Measurements from ENCODE around the gene B4GALT7. TPM values are rescaled to one million over a fixed set of nuclear protein-coding genes. Genes with fewer than 3 reads are reported as not detected.
"Not testable (repeated sequence)": the region's sequence is repeated elsewhere in the genome, so short reads cannot be mapped to it uniquely, and the experiment has no call there.

The B4GALT7 gene
- polyA plus RNA-seq, 2 donors: 12.7 to 16.7 TPM

GRCh38 chr5:177620560-177620959, 20.6 kb downstream of the B4GALT7 start:
- H3K9me3 ChIP-seq (ENCODE audit: control insufficient read depth in 2 of 2, insufficient read depth in 1 of 2, low read depth in 1 of 2, low read length in 1 of 2): no peaks in the 10 kb centered on the region
- peaks cover 4 to 13% of the 10 kb centered on the region in 2 donors for H3K36me3 ChIP-seq (ENCODE audit: control insufficient read depth in 2 of 2, insufficient read depth in 2 of 2, low read length in 1 of 2)
- H3K4me3 ChIP-seq (ENCODE audit: low read depth in 1 of 2, low read length in 2 of 2): no peak overlapping the region
- WGBS, 2 donors: 61 to 72% methylated on average over 2 of the region's 2 CpGs
- no peaks in the 10 kb centered on the region for H3K27me3 ChIP-seq (ENCODE audit: control insufficient read depth in 1 of 2, insufficient read depth in 2 of 2, low read length in 2 of 2)
- H3K4me1 ChIP-seq (ENCODE audit: control insufficient read depth in 2 of 2, insufficient read depth in 2 of 2, low read length in 1 of 2): no peaks in the 10 kb centered on the region
- H3K27ac ChIP-seq (ENCODE audit: low read depth in 2 of 2, low read length in 1 of 2): no peak overlapping the region

GRCh38 chr5:177624172-177624571, 24.2 kb downstream of the B4GALT7 start:
- not testable (repeated sequence) for H3K4me1 ChIP-seq (ENCODE audit: control insufficient read depth in 2 of 2, insufficient read depth in 2 of 2, low read length in 1 of 2); H3K27me3 ChIP-seq (ENCODE audit: control insufficient read depth in 1 of 2, insufficient read depth in 2 of 2, low read length in 2 of 2); H3K9me3 ChIP-seq (ENCODE audit: control insufficient read depth in 2 of 2, insufficient read depth in 1 of 2, low read depth in 1 of 2, low read length in 1 of 2); H3K36me3 ChIP-seq (ENCODE audit: control insufficient read depth in 2 of 2, insufficient read depth in 2 of 2, low read length in 1 of 2); H3K4me3 ChIP-seq (ENCODE audit: low read depth in 1 of 2, low read length in 2 of 2); H3K27ac ChIP-seq (ENCODE audit: low read depth in 2 of 2, low read length in 1 of 2)
- 96% methylated on average over 10 of the region's 10 CpGs for WGBS, 2 donors

GRCh38 chr5:177630186-177630585, 30.3 kb downstream of the B4GALT7 start:
- H3K4me3 ChIP-seq (ENCODE audit: low read depth in 1 of 2, low read length in 2 of 2); H3K9me3 ChIP-seq (ENCODE audit: control insufficient read depth in 2 of 2, insufficient read depth in 1 of 2, low read depth in 1 of 2, low read length in 1 of 2); H3K36me3 ChIP-seq (ENCODE audit: control insufficient read depth in 2 of 2, insufficient read depth in 2 of 2, low read length in 1 of 2); H3K27me3 ChIP-seq (ENCODE audit: control insufficient read depth in 1 of 2, insufficient read depth in 2 of 2, low read length in 2 of 2); H3K4me1 ChIP-seq (ENCODE audit: control insufficient read depth in 2 of 2, insufficient read depth in 2 of 2, low read length in 1 of 2); H3K27ac ChIP-seq (ENCODE audit: low read depth in 2 of 2, low read length in 1 of 2): not testable (repeated sequence)

GRCh38 chr5:177634912-177635311, 35.0 kb downstream of the B4GALT7 start:
- not testable (repeated sequence) for H3K27me3 ChIP-seq (ENCODE audit: control insufficient read depth in 1 of 2, insufficient read depth in 2 of 2, low read length in 2 of 2); H3K27ac ChIP-seq (ENCODE audit: low read depth in 2 of 2, low read length in 1 of 2); H3K4me3 ChIP-seq (ENCODE audit: low read depth in 1 of 2, low read length in 2 of 2); H3K9me3 ChIP-seq (ENCODE audit: control insufficient read depth in 2 of 2, insufficient read depth in 1 of 2, low read depth in 1 of 2, low read length in 1 of 2); H3K36me3 ChIP-seq (ENCODE audit: control insufficient read depth in 2 of 2, insufficient read depth in 2 of 2, low read length in 1 of 2); H3K4me1 ChIP-seq (ENCODE audit: control insufficient read depth in 2 of 2, insufficient read depth in 2 of 2, low read length in 1 of 2)
- WGBS, 2 donors: 97% methylated on average over 3 of the region's 3 CpGs

GRCh38 chr5:177645462-177645861, 45.5 kb downstream of the B4GALT7 start:
- H3K4me1 ChIP-seq (ENCODE audit: control insufficient read depth in 2 of 2, insufficient read depth in 2 of 2, low read length in 1 of 2); H3K27ac ChIP-seq (ENCODE audit: low read depth in 2 of 2, low read length in 1 of 2); H3K9me3 ChIP-seq (ENCODE audit: control insufficient read depth in 2 of 2, insufficient read depth in 1 of 2, low read depth in 1 of 2, low read length in 1 of 2); H3K27me3 ChIP-seq (ENCODE audit: control insufficient read depth in 1 of 2, insufficient read depth in 2 of 2, low read length in 2 of 2); H3K36me3 ChIP-seq (ENCODE audit: control insufficient read depth in 2 of 2, insufficient read depth in 2 of 2, low read length in 1 of 2); H3K4me3 ChIP-seq (ENCODE audit: low read depth in 1 of 2, low read length in 2 of 2): not testable (repeated sequence)
- WGBS, 2 donors: no CpG with 5 or more reads among the region's 1 CpG

- not testable (repeated sequence) for H3K4me1 ChIP-seq (ENCODE audit: control insufficient read depth in 2 of 2, insufficient read depth in 2 of 2, low read length in 1 of 2); H3K27ac ChIP-seq (ENCODE audit: low read depth in 2 of 2, low read length in 1 of 2); H3K4me3 ChIP-seq (ENCODE audit: low read depth in 1 of 2, low read length in 2 of 2); H3K36me3 ChIP-seq (ENCODE audit: control insufficient read depth in 2 of 2, insufficient read depth in 2 of 2, low read length in 1 of 2); H3K27me3 ChIP-seq (ENCODE audit: control insufficient read depth in 1 of 2, insufficient read depth in 2 of 2, low read length in 2 of 2); H3K9me3 ChIP-seq (ENCODE audit: control insufficient read depth in 2 of 2, insufficient read depth in 1 of 2, low read depth in 1 of 2, low read length in 1 of 2)
- WGBS, 2 donors: 80 to 94% methylated on average over 2 of the region's 2 CpGs
Measured at GRCh38 chr5:177651235-177651634, 51.3 kb downstream of the B4GALT7 start.

- H3K27ac ChIP-seq (ENCODE audit: low read depth in 2 of 2, low read length in 1 of 2); H3K4me1 ChIP-seq (ENCODE audit: control insufficient read depth in 2 of 2, insufficient read depth in 2 of 2, low read length in 1 of 2); H3K27me3 ChIP-seq (ENCODE audit: control insufficient read depth in 1 of 2, insufficient read depth in 2 of 2, low read length in 2 of 2); H3K9me3 ChIP-seq (ENCODE audit: control insufficient read depth in 2 of 2, insufficient read depth in 1 of 2, low read depth in 1 of 2, low read length in 1 of 2); H3K36me3 ChIP-seq (ENCODE audit: control insufficient read depth in 2 of 2, insufficient read depth in 2 of 2, low read length in 1 of 2); H3K4me3 ChIP-seq (ENCODE audit: low read depth in 1 of 2, low read length in 2 of 2): not testable (repeated sequence)
- 19 to 20% methylated on average over 2 of the region's 2 CpGs for WGBS, 2 donors
Measured at GRCh38 chr5:177657846-177658245, 57.9 kb downstream of the B4GALT7 start.

- not testable (repeated sequence) for H3K9me3 ChIP-seq (ENCODE audit: control insufficient read depth in 2 of 2, insufficient read depth in 1 of 2, low read depth in 1 of 2, low read length in 1 of 2); H3K27me3 ChIP-seq (ENCODE audit: control insufficient read depth in 1 of 2, insufficient read depth in 2 of 2, low read length in 2 of 2); H3K4me1 ChIP-seq (ENCODE audit: control insufficient read depth in 2 of 2, insufficient read depth in 2 of 2, low read length in 1 of 2); H3K36me3 ChIP-seq (ENCODE audit: control insufficient read depth in 2 of 2, insufficient read depth in 2 of 2, low read length in 1 of 2); H3K4me3 ChIP-seq (ENCODE audit: low read depth in 1 of 2, low read length in 2 of 2); H3K27ac ChIP-seq (ENCODE audit: low read depth in 2 of 2, low read length in 1 of 2)
- WGBS, 2 donors: 57 to 88% methylated on average over 3 of the region's 3 CpGs
Measured at GRCh38 chr5:177658542-177658941, 58.6 kb downstream of the B4GALT7 start.

Other genes starting within 250 kb of the B4GALT7 start
- 100 to 1,000 TPM in 1 of 2 donors, 10 to 100 TPM in 1; 84.0 to 190 TPM for gene LMAN2, start 248.5 kb upstream of the B4GALT7 start, polyA plus RNA-seq
- 10 to 100 TPM; 49.7 to 74.5 TPM for gene RGS14, start 242.2 kb upstream of the B4GALT7 start, polyA plus RNA-seq
- gene SLC34A1, start 215.7 kb upstream of the B4GALT7 start, polyA plus RNA-seq: under 1 TPM; 0.13 to 0.49 TPM
- gene PFN3, start 199.5 kb upstream of the B4GALT7 start, polyA plus RNA-seq: under 1 TPM in 1 of 2 donors, not detected in 1; 0.21 TPM
- gene F12, start 190.6 kb upstream of the B4GALT7 start, polyA plus RNA-seq: 10 to 100 TPM; 18.1 to 33.5 TPM
- 10 to 100 TPM; 10.4 to 19.8 TPM for gene GRK6, start 173.5 kb upstream of the B4GALT7 start, polyA plus RNA-seq
- 1 to 10 TPM; 2.0 to 4.9 TPM for gene PRR7, start 153.3 kb upstream of the B4GALT7 start, polyA plus RNA-seq
- gene DBN1, start 126.5 kb upstream of the B4GALT7 start, polyA plus RNA-seq: 10 to 100 TPM; 18.2 to 24.7 TPM
- gene PDLIM7, start 102.5 kb upstream of the B4GALT7 start, polyA plus RNA-seq: 100 to 1,000 TPM in 1 of 2 donors, 10 to 100 TPM in 1; 65.4 to 102 TPM
- gene DOK3, start 90.3 kb upstream of the B4GALT7 start, polyA plus RNA-seq: 1 to 10 TPM; 2.4 to 5.1 TPM
- 10 to 100 TPM; 57.0 to 73.8 TPM for gene DDX41, start 83.2 kb upstream of the B4GALT7 start, polyA plus RNA-seq
- 100 to 1,000 TPM in 1 of 2 donors, 10 to 100 TPM in 1; 42.2 to 141 TPM for gene FAM193B, start 45.6 kb upstream of the B4GALT7 start, polyA plus RNA-seq
- 100 to 1,000 TPM in 1 of 2 donors, 10 to 100 TPM in 1; 72.8 to 146 TPM for gene TMED9, start 7.9 kb upstream of the B4GALT7 start, polyA plus RNA-seq
- gene FAM153A, start 182.8 kb downstream of the B4GALT7 start, polyA plus RNA-seq: 1 to 10 TPM in 1 of 2 donors, under 1 TPM in 1; 0.29 to 3.1 TPM